GM11168 (cell line): Measurements from ENCODE around the gene MED23.

ENCODE experiments used
- in situ Hi-C: fragments of 300-500 bp; cut with MboI; formaldehyde crosslinking; loops from one replicate; pipeline ENCODE4 v1.12.0; 2022; ENCODE audit warnings: low sequenced_read_pairs; ENCODE audit not compliant: unreplicated experiment

The MED23 gene

GRCh38 chr6:131627724-131628682, at the start of gene MED23:
Gene MED23 (minus strand): TSS chr6:131628242. CDS start chr6:131628049, 193 bp downstream.
- in situ Hi-C loops, result no loop called here

- in situ Hi-C loops, result no loop called here
These were observed 45.1 kb upstream of the MED23 start for GRCh38 chr6:131673184-131673583.

GRCh38 chr6:131669891-131670290, 41.8 kb upstream of the MED23 start:
- in situ Hi-C loops, result no loop called here

GRCh38 chr6:131663578-131664165, 35.6 kb upstream of the MED23 start:
- in situ Hi-C loops, result no loop called here

- in situ Hi-C loops, result no loop called here
These were observed 32.2 kb upstream of the MED23 start for GRCh38 chr6:131660195-131660594.

- in situ Hi-C loops, result no loop called here
These were observed 30.2 kb upstream of the MED23 start for GRCh38 chr6:131658287-131658686.

- in situ Hi-C loops, result no loop called here
These were observed 29.6 kb upstream of the MED23 start for GRCh38 chr6:131657630-131658111.

- in situ Hi-C loops, result no loop called here
These were observed 29.2 kb upstream of the MED23 start for GRCh38 chr6:131657222-131657621.

GRCh38 chr6:131656667-131657066, 28.6 kb upstream of the MED23 start:
- in situ Hi-C loops, result no loop called here

- in situ Hi-C loops, result no loop called here
These were observed 27.9 kb upstream of the MED23 start for GRCh38 chr6:131655951-131656350.

GRCh38 chr6:131655387-131655786, 27.3 kb upstream of the MED23 start:
- in situ Hi-C loops, result no loop called here

- in situ Hi-C loops, result no loop called here
These were observed 26.3 kb upstream of the MED23 start for GRCh38 chr6:131654326-131654725.

GRCh38 chr6:131652472-131652871, 24.4 kb upstream of the MED23 start:
- in situ Hi-C loops, result no loop called here

- in situ Hi-C loops, result no loop called here
These were observed 23.7 kb upstream of the MED23 start for GRCh38 chr6:131651782-131652181.

GRCh38 chr6:131646249-131646670, 18.2 kb upstream of the MED23 start:
- in situ Hi-C loops, result no loop called here

- in situ Hi-C loops, result no loop called here
These were observed 17.8 kb upstream of the MED23 start for GRCh38 chr6:131645846-131646245.

- in situ Hi-C loops, result no loop called here
These were observed 16.9 kb upstream of the MED23 start for GRCh38 chr6:131644921-131645320.

GRCh38 chr6:131643855-131644460, 15.9 kb upstream of the MED23 start:
- in situ Hi-C loops, result no loop called here

- in situ Hi-C loops, result no loop called here
These were observed 15.1 kb upstream of the MED23 start for GRCh38 chr6:131642987-131643611.

- in situ Hi-C loops, result no loop called here
These were observed 14.5 kb upstream of the MED23 start for GRCh38 chr6:131642565-131642964.
